ENCODE measurements around the gene ATG4D. TPM values are rescaled to one million over a fixed set of nuclear protein-coding genes. Genes with fewer than 3 reads are reported as not detected.
A peak's percentile ranks its signal among the peaks of the same experiment; 100 is the strongest.

Gene ATG4D
- total RNA-seq, 6 experiments from 2014 or later: 8.1 to 19.7 (median 11.8) TPM

DNA sequence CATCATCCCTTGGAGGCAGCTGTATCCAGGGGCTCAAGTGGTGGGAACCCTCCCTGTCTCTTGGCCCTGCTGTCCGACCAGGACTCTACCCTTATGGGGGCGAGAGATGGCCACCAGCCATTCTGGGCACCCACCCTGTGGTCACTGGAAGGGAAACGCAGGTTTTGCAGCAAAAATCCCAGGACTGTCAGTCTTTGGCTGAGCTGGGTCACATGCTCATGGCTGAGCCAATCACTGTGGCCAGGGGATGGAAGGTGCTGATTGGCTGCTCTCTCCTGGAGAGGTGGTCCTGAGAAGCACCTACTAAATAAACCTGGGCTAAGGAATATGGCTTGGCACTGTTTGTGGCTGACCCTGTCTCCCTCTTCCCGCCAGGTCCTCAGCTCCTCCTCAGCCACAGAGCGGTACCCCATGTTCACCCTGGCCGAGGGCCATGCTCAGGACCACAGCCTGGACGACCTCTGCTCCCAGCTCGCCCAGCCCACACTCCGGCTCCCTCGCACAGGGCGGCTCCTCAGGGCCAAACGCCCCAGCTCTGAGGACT, 8.9 kb downstream of the ATG4D start:
- H3K36me3 ChIP-seq: peaks cover 0 to 78% (median 24%) of the 10 kb centered on the region in 4 donors
- no peaks in the 10 kb centered on the region for H3K4me1 ChIP-seq
- intact Hi-C loops (cut with DNase I): no loop called here
- H3K9me3 ChIP-seq: no peaks in the 10 kb centered on the region
- no peaks in the 10 kb centered on the region for H3K27me3 ChIP-seq
- no peak overlapping the region for H3K27ac ChIP-seq
- no peak overlapping the region for H3K4me3 ChIP-seq
- WGBS (ENCODE audit: insufficient coverage, low coverage, low lambda C conversion rate, missing lambda C conversion rate): 49% methylated on average over 6 of the region's 12 CpGs
- TF ChIP-seq CTCF (IDR thresholded peaks at IDR 0.05) (no peak), POLR2A (IDR thresholded peaks at IDR 0.05) (no peak)
- peak; percentile 12 to 48 (median 22) for ATAC-seq
- DNase-seq: no peak

DNA sequence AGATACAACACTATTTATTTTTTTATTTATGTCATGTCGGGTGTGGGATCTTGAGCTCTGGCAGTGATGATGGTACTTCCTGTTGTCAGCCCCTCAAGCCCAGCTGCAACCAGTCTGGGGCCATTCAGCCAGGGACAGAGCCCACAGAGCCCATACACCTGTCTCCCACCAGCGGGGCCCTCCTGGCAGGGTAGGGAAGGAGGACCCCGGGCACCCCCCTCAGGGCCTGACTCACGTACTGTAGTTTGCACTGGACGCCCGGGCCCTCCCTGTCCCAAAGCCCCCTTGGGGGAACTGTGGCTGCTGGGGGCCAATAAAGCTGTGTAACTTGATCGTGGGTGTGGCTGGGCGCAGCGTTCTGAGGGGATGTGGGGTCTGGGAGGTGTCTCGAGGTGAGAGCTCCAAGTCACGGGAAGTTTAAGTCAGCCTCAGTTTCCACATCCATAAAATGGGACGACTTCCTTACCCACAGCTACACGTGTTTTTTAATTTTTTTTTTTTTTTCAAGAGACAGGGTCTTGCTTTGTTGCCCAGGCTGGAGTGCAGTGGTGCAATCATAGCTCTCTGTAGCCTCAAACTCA, 9.5 kb downstream of the ATG4D start:
- intact Hi-C loops (cut with DNase I): no loop called here
- 60% methylated on average over 8 of the region's 13 CpGs for WGBS (ENCODE audit: insufficient coverage, low coverage, low lambda C conversion rate, missing lambda C conversion rate)
- no peaks in the 10 kb centered on the region for H3K27me3 ChIP-seq
- no peaks in the 10 kb centered on the region for H3K9me3 ChIP-seq
- H3K4me1 ChIP-seq: no peaks in the 10 kb centered on the region
- H3K27ac ChIP-seq: no peak overlapping the region
- TF ChIP-seq CTCF (IDR thresholded peaks at IDR 0.05) (no peak), POLR2A (IDR thresholded peaks at IDR 0.05) (no peak)
- no peak overlapping the region for H3K4me3 ChIP-seq
- peak in 2 of 4 donors; percentile 6 to 8 for ATAC-seq
- peaks cover 0 to 80% (median 24%) of the 10 kb centered on the region in 4 donors for H3K36me3 ChIP-seq
- DNase-seq: no peak

DNA sequence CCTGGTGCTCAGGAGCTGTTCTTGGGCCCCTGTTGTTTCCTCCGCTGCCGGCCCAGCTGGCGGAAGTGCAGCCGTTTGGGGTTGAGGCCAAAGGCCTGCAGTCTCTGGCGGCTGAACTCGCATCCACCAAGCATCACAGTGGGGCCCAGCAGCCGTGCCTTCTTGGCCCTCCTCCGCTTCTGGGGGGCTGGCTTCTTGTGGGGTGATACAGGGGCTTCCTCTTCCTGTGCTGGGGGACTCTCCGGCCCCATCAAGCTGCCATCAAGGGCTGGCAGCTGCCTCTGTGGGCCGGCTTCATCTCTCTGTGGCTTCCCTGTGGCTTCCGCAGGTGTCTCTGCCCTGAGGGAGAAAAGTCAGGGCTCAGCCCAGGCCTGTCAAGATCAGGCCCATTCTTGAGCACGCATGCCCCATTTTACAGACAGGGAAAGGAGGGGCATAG, 10.3 kb downstream of the ATG4D start:
- Histone ChIP-seq H3K4me1 (no peaks in the 10 kb centered on the region), H3K4me3 (no peak overlapping the region), H3K36me3 (peaks cover 0 to 73% (median 22%) of the 10 kb centered on the region in 4 donors), H3K27ac (no peak overlapping the region), H3K27me3 (no peaks in the 10 kb centered on the region), H3K9me3 (no peaks in the 10 kb centered on the region)
- TF ChIP-seq CTCF (IDR thresholded peaks at IDR 0.05) (no peak), POLR2A (IDR thresholded peaks at IDR 0.05) (no peak)
- intact Hi-C loops (cut with DNase I): no loop called here
- DNase-seq (no peak), ATAC-seq (peak; percentile 17 to 58 (median 31))
- 43% methylated on average over 2 of the region's 12 CpGs for WGBS (ENCODE audit: insufficient coverage, low coverage, low lambda C conversion rate, missing lambda C conversion rate)

DNA sequence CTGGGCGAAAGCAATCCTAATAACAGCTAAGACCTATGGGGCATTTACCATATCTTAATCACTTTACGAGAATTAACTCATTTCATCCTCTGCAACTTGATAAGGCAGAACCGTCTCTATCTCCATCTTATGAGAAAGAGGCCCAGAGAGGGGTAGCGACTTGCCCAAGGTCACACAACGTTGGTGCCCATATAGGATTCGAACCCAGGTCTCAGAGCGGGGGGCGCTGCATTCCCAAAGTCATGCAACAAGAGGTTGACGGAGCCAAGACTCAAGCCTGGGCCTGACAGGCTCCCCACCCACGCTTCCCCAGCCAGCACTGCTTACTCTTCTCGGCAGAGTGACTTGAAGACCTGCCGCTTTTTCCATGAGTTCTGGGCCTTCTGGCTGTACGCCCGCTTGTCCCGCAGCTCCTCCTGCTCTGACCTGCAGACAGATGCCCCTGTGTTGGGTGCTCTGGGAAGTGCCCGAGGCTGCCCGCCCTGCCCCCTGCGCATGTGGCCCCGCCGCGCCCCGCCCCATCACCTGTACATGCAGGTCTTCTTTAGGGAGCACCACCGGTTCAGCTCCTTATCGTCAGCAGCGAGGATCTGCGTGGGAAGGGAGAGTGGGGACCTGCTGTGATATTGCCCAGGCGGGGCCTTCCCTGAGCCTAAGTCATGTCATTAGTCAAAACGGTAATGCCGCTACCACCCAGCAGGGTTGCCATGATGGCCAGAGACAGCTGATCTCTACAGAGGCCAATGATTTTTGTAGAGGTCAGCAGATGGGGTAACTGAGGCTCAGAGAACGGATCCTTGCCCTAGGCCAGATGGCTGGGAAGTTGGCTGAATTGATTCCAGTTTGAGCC, 11.3 kb downstream of the ATG4D start:
- Histone ChIP-seq H3K27ac (no peak overlapping the region), H3K9me3 (no peaks in the 10 kb centered on the region), H3K27me3 (no peaks in the 10 kb centered on the region), H3K4me3 (no peak overlapping the region), H3K4me1 (no peaks in the 10 kb centered on the region), H3K36me3 (peaks cover 0 to 71% (median 25%) of the 10 kb centered on the region in 4 donors)
- 88% methylated on average over 23 of the region's 30 CpGs for WGBS (ENCODE audit: insufficient coverage, low coverage, low lambda C conversion rate, missing lambda C conversion rate)
- ATAC-seq (no peak), DNase-seq (no peak)
- TF ChIP-seq CTCF (IDR thresholded peaks at IDR 0.05) (no peak), POLR2A (IDR thresholded peaks at IDR 0.05) (no peak)
- intact Hi-C loops (cut with DNase I): no loop called here
